Karpas-422 (cell line): Measurements from ENCODE around the gene PCNX3. TPM values are rescaled to one million over a fixed set of nuclear protein-coding genes. Genes with fewer than 3 reads are reported as not detected.

ENCODE experiments used
- DNase-seq: peaks from one replicate; pipeline ENCODE4 v3.0.0-alpha.2; 2015
- H2AFZ ChIP-seq: fragments of 200-600 bp; sonication (generic); 2 replicates; pipeline ENCODE4 v1.6.1; 2014; ENCODE audit warnings: antibody characterized with exemption, low read length, mixed read lengths
- H3K27ac ChIP-seq: fragments of 200-600 bp; sonication (generic); 2 replicates; pipeline ENCODE4 v1.5.1; 2014; ENCODE audit warnings: mild to moderate bottlenecking, low read length, moderate library complexity
- H3K27me3 ChIP-seq: fragments of 200-600 bp; sonication (generic); 2 replicates; pipeline ENCODE4 v1.6.1; 2014; ENCODE audit warnings: low read length, mixed read lengths
- H3K36me3 ChIP-seq: fragments of 200-600 bp; sonication (generic); 2 replicates; pipeline ENCODE4 v1.6.1; 2014; ENCODE audit warnings: low read length, mixed read lengths; ENCODE audit not compliant: insufficient read depth
- H3K4me1 ChIP-seq: fragments of 200-600 bp; sonication (generic); 2 replicates; pipeline ENCODE4 v1.6.1; 2014; ENCODE audit warnings: mild to moderate bottlenecking, low read length, mixed read lengths
- H3K4me2 ChIP-seq: fragments of 200-600 bp; sonication (generic); 2 replicates; pipeline ENCODE4 v1.6.1; 2014; ENCODE audit warnings: low read length, low read depth, mild to moderate bottlenecking; ENCODE audit not compliant: poor library complexity, severe bottlenecking
- H3K4me3 ChIP-seq: fragments of 200-600 bp; sonication (generic); 2 replicates; pipeline ENCODE4 v1.5.1; 2014; ENCODE audit warnings: mild to moderate bottlenecking, antibody characterized with exemption, low read length, mixed read lengths
- H3K79me2 ChIP-seq: fragments of 200-600 bp; sonication (generic); 2 replicates; pipeline ENCODE4 v1.6.1; 2014; ENCODE audit warnings: mild to moderate bottlenecking, low read length, mixed read lengths
- H3K9ac ChIP-seq: fragments of 200-600 bp; sonication (generic); 2 replicates; pipeline ENCODE4 v1.6.0; 2014; ENCODE audit warnings: low read length
- H3K9me2 ChIP-seq: fragments of 200-600 bp; sonication (generic), shearing (Covaris generic); replicated peaks from 2 replicates; pipeline ENCODE4 v1.6.0; 2014; ENCODE audit warnings: mild to moderate bottlenecking, low read length, moderate library complexity; ENCODE audit not compliant: insufficient read depth
- H3K9me3 ChIP-seq: fragments of 300-700, 200-600 bp; sonication (generic); 2 replicates; pipeline ENCODE4 v1.6.1; 2014; ENCODE audit warnings: low read length, mixed read lengths
- H4K20me1 ChIP-seq: fragments of 200-600 bp; sonication (generic); 2 replicates; pipeline ENCODE4 v1.6.1; 2014; ENCODE audit warnings: mild to moderate bottlenecking, antibody characterized with exemption, low read length, low read depth; ENCODE audit not compliant: insufficient read depth
- total RNA-seq: library from RNA; depleted of rRNA; stranded (reverse); fragments of >200 nt; shearing (Covaris generic); gene quantifications from 2 replicates; pipeline ENCODE4 v1.2.3, GENCODE V29; 2014; ENCODE audit warnings: low replicate concordance

The PCNX3 gene
- total RNA-seq, 1 experiment from 2014 or later, result 20.4 TPM

GRCh38 chr11:65573391-65574079, 42.0 kb upstream of the PCNX3 start:
- peaks cover 11% of the 10 kb centered on the region; the same call in 1 of the 2 replicates for H4K20me1 ChIP-seq
- H3K27me3 ChIP-seq, result no peaks in the 10 kb centered on the region
- H3K4me2 ChIP-seq, result peak overlapping the region; percentile 97
- peak overlapping the region; percentile 91 for H3K9ac ChIP-seq
- H3K36me3 ChIP-seq, result no peaks in the 10 kb centered on the region
- H3K9me3 ChIP-seq, result no peaks in the 10 kb centered on the region
- H3K4me1 ChIP-seq, result peaks cover 69% of the 10 kb centered on the region
- H3K27ac ChIP-seq, result peak overlapping the region; percentile 60
- H3K79me2 ChIP-seq, result peaks cover 49% of the 10 kb centered on the region
- peak; percentile 68 for DNase-seq
- no peaks in the 10 kb centered on the region for H3K9me2 ChIP-seq
- peak overlapping the region; percentile 98 for H3K4me3 ChIP-seq
- H2AFZ ChIP-seq, result no peak overlapping the region

- Histone ChIP-seq H3K4me3 (peak overlapping the region; percentile 98), H3K9ac (peak overlapping the region; percentile 91), H4K20me1 (peaks cover 11% of the 10 kb centered on the region; the same call in 1 of the 2 replicates), H2AFZ (no peak overlapping the region), H3K4me2 (peak overlapping the region; percentile 97), H3K4me1 (peaks cover 62% of the 10 kb centered on the region), H3K36me3 (no peaks in the 10 kb centered on the region), H3K9me3 (no peaks in the 10 kb centered on the region), H3K9me2 (no peaks in the 10 kb centered on the region), H3K27me3 (no peaks in the 10 kb centered on the region), H3K27ac (peak overlapping the region; percentile 86), H3K79me2 (peaks cover 42% of the 10 kb centered on the region)
- DNase-seq, result peak; percentile 93
These were observed 41.3 kb upstream of the PCNX3 start for GRCh38 chr11:65574109-65574810.

GRCh38 chr11:65574811-65575567, 40.6 kb upstream of the PCNX3 start:
- peak; percentile 73 for DNase-seq
- Histone ChIP-seq H3K4me2 (peak overlapping the region; percentile 97), H4K20me1 (peaks cover 11% of the 10 kb centered on the region; the same call in 1 of the 2 replicates), H3K79me2 (peaks cover 40% of the 10 kb centered on the region), H3K36me3 (no peaks in the 10 kb centered on the region), H3K27me3 (no peaks in the 10 kb centered on the region), H3K9me2 (no peaks in the 10 kb centered on the region), H3K4me3 (peak overlapping the region; percentile 98), H3K9me3 (no peaks in the 10 kb centered on the region), H2AFZ (no peak overlapping the region), H3K4me1 (peaks cover 59% of the 10 kb centered on the region), H3K27ac (peak overlapping the region; percentile 86), H3K9ac (peak overlapping the region; percentile 75)

- DNase-seq, result peak; percentile 90
- Histone ChIP-seq H3K9me3 (no peaks in the 10 kb centered on the region), H3K4me3 (peak within 1 kb of the TSS; percentile 98), H3K79me2 (peaks cover 35% of the 10 kb centered on the region), H3K4me1 (peaks cover 59% of the 10 kb centered on the region), H3K27ac (peak within 1 kb of the TSS; percentile 91), H3K27me3 (no peaks in the 10 kb centered on the region), H4K20me1 (peaks cover 11% of the 10 kb centered on the region; the same call in 1 of the 2 replicates), H3K36me3 (no peaks in the 10 kb centered on the region), H3K9me2 (no peaks in the 10 kb centered on the region), H3K9ac (peak within 1 kb of the TSS; percentile 83), H2AFZ (0 out of 2 replicates have a peak within 1 kb of the TSS, but pooled peaks have one; percentile 48), H3K4me2 (peak within 1 kb of the TSS; percentile 97)
These were observed 39.9 kb upstream of the PCNX3 start, which contains the start of gene EHBP1L1 for GRCh38 chr11:65575568-65576231. TSS of gene EHBP1L1 (plus strand) at chr11:65576053. CDS start at chr11:65576303, 250 bp downstream.

- Histone ChIP-seq H3K4me3 (peak overlapping the region; percentile 98), H3K9me3 (no peaks in the 10 kb centered on the region), H3K4me2 (peak overlapping the region; percentile 84), H3K27ac (peak overlapping the region; percentile 91), H3K4me1 (peaks cover 53% of the 10 kb centered on the region), H2AFZ (0 out of 2 replicates have a peak overlapping the region, but pooled peaks have one; percentile 48), H3K9ac (peak overlapping the region; percentile 83), H3K27me3 (no peaks in the 10 kb centered on the region), H4K20me1 (peaks cover 9% of the 10 kb centered on the region; the same call in 1 of the 2 replicates), H3K36me3 (no peaks in the 10 kb centered on the region), H3K9me2 (no peaks in the 10 kb centered on the region), H3K79me2 (peaks cover 29% of the 10 kb centered on the region)
- peak; percentile 65 for DNase-seq
These were observed 39.2 kb upstream of the PCNX3 start for GRCh38 chr11:65576232-65576866.

GRCh38 chr11:65576867-65577755, 38.5 kb upstream of the PCNX3 start:
- H3K9ac ChIP-seq, result peak overlapping the region; percentile 83
- no peaks in the 10 kb centered on the region for H3K36me3 ChIP-seq
- H3K4me1 ChIP-seq, result peaks cover 46% of the 10 kb centered on the region
- no peaks in the 10 kb centered on the region for H3K9me3 ChIP-seq
- peak overlapping the region; percentile 91 for H3K27ac ChIP-seq
- H3K4me2 ChIP-seq, result peak overlapping the region; percentile 84
- peaks cover 5% of the 10 kb centered on the region; the same call in 1 of the 2 replicates for H4K20me1 ChIP-seq
- no peaks in the 10 kb centered on the region for H3K27me3 ChIP-seq
- no peak overlapping the region for H2AFZ ChIP-seq
- H3K9me2 ChIP-seq, result no peaks in the 10 kb centered on the region
- H3K79me2 ChIP-seq, result peaks cover 21% of the 10 kb centered on the region
- DNase-seq, result peak; percentile 82
- H3K4me3 ChIP-seq, result peak overlapping the region; percentile 98

- Histone ChIP-seq H3K36me3 (no peaks in the 10 kb centered on the region), H3K9me3 (no peaks in the 10 kb centered on the region), H3K27ac (peak overlapping the region; percentile 91), H4K20me1 (peaks cover 5% of the 10 kb centered on the region; the same call in 1 of the 2 replicates), H3K4me1 (peaks cover 44% of the 10 kb centered on the region), H3K79me2 (peaks cover 21% of the 10 kb centered on the region), H3K9me2 (no peaks in the 10 kb centered on the region), H3K9ac (peak overlapping the region; percentile 83), H3K4me2 (peak overlapping the region; percentile 84), H3K4me3 (peak overlapping the region; percentile 98), H3K27me3 (no peaks in the 10 kb centered on the region), H2AFZ (no peak overlapping the region)
- no peak for DNase-seq
These were observed 37.8 kb upstream of the PCNX3 start for GRCh38 chr11:65577756-65578109.
